Left lung (tissue), 10 donors: ENCODE results near the gene SLC20A1. TPM values are rescaled to one million over a fixed set of nuclear protein-coding genes. Genes with fewer than 3 reads are reported as not detected.

ENCODE experiments used
- ATAC-seq: fragments of 200-7000 bp; cut with Tn5 transposase; one replicate; pipeline ENCODE4 v1.9.1; 2020; ENCODE audit warnings: moderate library complexity
- DNase-seq, 4 donors: peaks; one replicate each; pipeline ENCODE4 v3.0.0-alpha.2; 2013 to 2020
- H3K27ac ChIP-seq, 2 donors: fragments of 200-600 bp; sonication (generic) in 1 of 2; one replicate each; pipeline versions ENCODE4 v1.5.0 to v1.8.0; 2020 to 2021
- H3K27me3 ChIP-seq, 2 donors: fragments of 200-600 bp; sonication (generic) in 1 of 2; one replicate each; pipeline versions ENCODE4 v1.5.0 to v1.8.0; 2020 to 2021
- H3K36me3 ChIP-seq, 2 donors: fragments of 200-600 bp; sonication (generic) in 1 of 2; one replicate each; pipeline versions ENCODE4 v1.5.0 to v1.8.0; 2020 to 2021
- H3K4me1 ChIP-seq, 2 donors: fragments of 200-600 bp; one replicate each; pipeline ENCODE4 v1.8.0; 2021
- H3K4me3 ChIP-seq, 2 donors: fragments of 200-600 bp; sonication (generic) in 1 of 2; one replicate each; pipeline versions ENCODE4 v1.5.0 to v1.8.0; 2020 to 2021; ENCODE audit warnings: mild to moderate bottlenecking in 1 of 2
- H3K9me3 ChIP-seq, 2 donors: fragments of 200-600 bp; sonication (generic) in 1 of 2; one replicate each; pipeline versions ENCODE4 v1.5.0 to v1.8.0; 2020 to 2021
- CTCF ChIP-seq, 2 donors: fragments of 200-600 bp; sonication (generic) in 1 of 2; IDR thresholded peaks; one replicate each; pipeline versions ENCODE4 v1.5.0 to v1.8.0; 2021; ENCODE audit warnings: antibody characterized with exemption in 2 of 2
- intact Hi-C, 2 donors: fragments of 100-400 bp; cut with DNase I; formaldehyde crosslinking; loops; one replicate each; pipeline versions ENCODE4 v1.11.2 to v1.14.2; 2022
- polyA plus RNA-seq, 6 donors: library from polyadenylated mRNA; unstranded; fragments of 120-200 nt; gene quantifications; one replicate each; pipeline ENCODE4 v1.2.1, GENCODE V29; 2013; ENCODE audit not compliant: insufficient read length in 6 of 6
- total RNA-seq, 2 donors: library from RNA; stranded (reverse); fragmentation: NEBNext Ultra II Directional; extraction: Animal tissue kit (Norgen Biotek cat#: 25700); gene quantifications; one replicate each; pipeline ENCODE4 v1.2.1, GENCODE V29; 2021
- donor health status: DM: no; HTN: yes; CAD: no.
- donor health status: DM: no; HTN: no; CAD: no.

SLC20A1 gene
- total and polyA plus RNA-seq, 8 donors = 33.9 to 68.2 (median 37.8) TPM

GRCh38 chr2:112630268-112630667 is 15.5 kb upstream of the SLC20A1 start:
- H3K4me3 ChIP-seq = no peak overlapping the region
- H3K27ac ChIP-seq = peak overlapping the region in 1 of 2 donors; percentile 55
- no peaks in the 10 kb centered on the region for H3K36me3 ChIP-seq
- peaks cover 14 to 65% of the 10 kb centered on the region in 2 donors for H3K4me1 ChIP-seq
- intact Hi-C loops = no loop called here
- ATAC-seq (no peak), DNase-seq (peak in 1 of 4 donors; percentile 1)
- H3K27me3 ChIP-seq = no peaks in the 10 kb centered on the region
- TF ChIP-seq CTCF (IDR thresholded peaks at IDR 0.05) = no peak
- H3K9me3 ChIP-seq = no peaks in the 10 kb centered on the region

DNA sequence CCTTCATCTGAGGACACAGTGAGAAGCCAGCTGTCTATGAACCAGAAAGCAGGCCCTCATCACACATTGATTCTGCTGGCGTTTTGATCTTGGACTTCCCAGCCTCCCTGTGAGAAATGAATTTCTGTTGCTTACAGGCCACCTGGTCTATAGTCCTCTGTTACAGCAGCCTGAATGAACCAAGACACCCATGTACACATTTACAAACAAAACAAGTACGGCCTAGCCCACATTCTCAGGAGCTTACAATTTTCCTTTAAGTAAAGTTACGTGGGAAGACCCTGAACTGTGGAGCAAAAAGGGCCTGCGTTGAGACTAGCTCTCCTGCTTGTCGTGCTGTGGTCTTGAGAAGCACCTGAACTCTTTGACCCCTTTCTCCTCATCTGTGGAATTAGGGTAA is 12.0 kb upstream of the SLC20A1 start:
- TF ChIP-seq CTCF (IDR thresholded peaks at IDR 0.05) = no peak

GRCh38 chr2:112634153-112634873 is 11.4 kb upstream of the SLC20A1 start:
- no peak for DNase-seq
- Histone ChIP-seq H3K4me3 (no peak overlapping the region), H3K27ac (no peak overlapping the region), H3K4me1 (peaks cover 0 to 37% of the 10 kb centered on the region in 2 donors), H3K9me3 (no peaks in the 10 kb centered on the region), H3K27me3 (no peaks in the 10 kb centered on the region), H3K36me3 (no peaks in the 10 kb centered on the region)
- intact Hi-C loops = no loop called here
- ATAC-seq = no peak
- no peak for TF ChIP-seq CTCF (IDR thresholded peaks at IDR 0.05)

More for the DNA sequence above, 12.0 kb upstream of the SLC20A1 start:
- no peaks in the 10 kb centered on the region for H3K36me3 ChIP-seq
- H3K4me3 ChIP-seq = no peak overlapping the region
- no peaks in the 10 kb centered on the region for H3K9me3 ChIP-seq
- H3K27me3 ChIP-seq = no peaks in the 10 kb centered on the region
- H3K27ac ChIP-seq = no peak overlapping the region
- intact Hi-C loops = no loop called here
- H3K4me1 ChIP-seq = peaks cover 0 to 41% of the 10 kb centered on the region in 2 donors
- no peak for DNase-seq
- no peak for ATAC-seq

GRCh38 chr2:112634874-112635157 is 10.9 kb upstream of the SLC20A1 start:
- Histone ChIP-seq H3K4me1 (peaks cover 0 to 34% of the 10 kb centered on the region in 2 donors), H3K4me3 (no peak overlapping the region), H3K27ac (no peak overlapping the region), H3K36me3 (no peaks in the 10 kb centered on the region), H3K27me3 (no peaks in the 10 kb centered on the region), H3K9me3 (no peaks in the 10 kb centered on the region)
- ATAC-seq (no peak), DNase-seq (no peak)
- intact Hi-C loops = no loop called here
- TF ChIP-seq CTCF (IDR thresholded peaks at IDR 0.05) = no peak

DNA sequence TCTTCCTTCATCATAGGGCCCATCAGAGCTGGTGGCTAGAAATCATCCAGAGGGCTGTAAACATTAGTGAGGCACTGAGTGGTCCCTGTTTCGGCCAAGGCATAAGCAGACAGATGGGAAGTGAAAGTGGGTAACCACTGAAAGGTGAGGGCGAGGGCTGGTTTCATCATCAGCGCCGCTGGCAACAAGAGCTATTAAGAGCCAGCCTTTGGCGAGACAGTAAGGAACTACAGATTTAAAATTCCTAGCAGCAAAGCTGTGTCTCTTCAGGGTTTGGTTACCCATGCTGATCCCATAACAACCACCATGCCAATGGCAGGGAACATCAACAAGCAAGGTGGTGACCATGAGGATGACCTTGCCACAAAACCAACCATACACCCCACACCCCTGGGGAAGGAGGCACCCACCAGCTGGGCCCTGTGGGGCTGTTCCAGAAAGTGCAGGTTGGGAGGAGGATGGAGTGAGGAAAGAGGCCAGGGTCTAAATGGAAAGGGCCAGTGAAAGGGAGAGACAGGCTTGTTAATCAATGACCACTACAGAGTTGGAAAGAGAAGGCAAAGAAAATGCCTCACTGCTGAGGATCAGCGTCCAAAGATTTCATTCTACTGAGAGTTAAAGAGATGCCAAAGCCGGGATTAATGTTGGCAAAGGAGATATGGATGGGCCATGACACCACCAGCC is 9.0 kb upstream of the SLC20A1 start:
- intact Hi-C loops = no loop called here
- H3K27ac ChIP-seq = no peak overlapping the region
- ATAC-seq (no peak), DNase-seq (no peak)
- H3K27me3 ChIP-seq = no peaks in the 10 kb centered on the region
- H3K9me3 ChIP-seq = no peaks in the 10 kb centered on the region
- TF ChIP-seq CTCF (IDR thresholded peaks at IDR 0.05) = no peak
- H3K4me1 ChIP-seq = peaks cover 0 to 34% of the 10 kb centered on the region in 2 donors
- no peaks in the 10 kb centered on the region for H3K36me3 ChIP-seq
- no peak overlapping the region for H3K4me3 ChIP-seq
